ENCODE measurements around the gene ADAMTSL1.

Gene ADAMTSL1

GRCh38 chr9:18463991-18464390 lies 10.0 kb upstream of the ADAMTSL1 start:
- no peak for DNase-seq

- no peak for DNase-seq
Observed at GRCh38 chr9:18466101-18466500, 7.9 kb upstream of the ADAMTSL1 start.

GRCh38 chr9:18467696-18468095 lies 6.3 kb upstream of the ADAMTSL1 start:
- no peak for DNase-seq

DNA sequence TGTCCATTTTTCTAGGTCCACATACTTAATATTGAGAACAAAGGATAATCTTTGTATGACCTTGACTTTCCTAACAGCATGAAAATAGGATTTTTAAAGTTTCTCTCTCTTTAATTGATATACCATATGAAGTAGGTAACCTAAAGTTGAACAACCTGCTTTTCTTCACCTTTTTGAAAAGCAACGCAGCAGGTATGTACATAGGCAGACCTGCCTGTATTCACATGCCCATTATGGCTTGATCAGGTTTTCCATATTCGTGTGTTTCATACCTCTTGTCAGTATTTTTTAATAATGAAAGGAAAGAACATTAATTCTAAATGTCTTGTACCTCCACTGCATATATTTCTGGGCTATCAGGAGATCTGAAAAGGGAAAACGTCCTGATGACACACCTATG lies 1.5 kb upstream of the ADAMTSL1 start:
- no peak for DNase-seq

GRCh38 chr9:18472841-18473251 lies 1.1 kb upstream of the ADAMTSL1 start:
- DNase-seq = no peak

DNA sequence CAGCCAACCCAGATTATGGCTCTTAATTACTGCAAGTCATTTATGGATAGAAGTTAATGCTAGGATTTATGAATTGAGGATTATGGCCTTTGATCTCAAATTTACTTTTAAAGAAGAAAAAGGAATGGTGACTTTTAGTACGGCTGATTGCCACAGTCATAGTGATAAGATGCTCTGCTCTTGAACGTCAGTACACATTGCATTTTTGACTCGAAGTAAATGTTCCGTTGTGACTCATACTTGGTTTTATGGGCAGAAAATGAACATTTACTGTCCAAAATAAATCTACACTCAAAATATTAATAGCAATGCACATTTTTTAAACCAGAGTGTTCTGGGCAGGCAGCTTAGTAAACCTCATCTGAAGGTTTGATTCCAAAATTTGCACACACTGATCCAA lies 830 bp downstream of the ADAMTSL1 start:
- DNase-seq = no peak

- no peak for DNase-seq
Observed at GRCh38 chr9:18477121-18477660, 3.2 kb downstream of the ADAMTSL1 start.

DNA sequence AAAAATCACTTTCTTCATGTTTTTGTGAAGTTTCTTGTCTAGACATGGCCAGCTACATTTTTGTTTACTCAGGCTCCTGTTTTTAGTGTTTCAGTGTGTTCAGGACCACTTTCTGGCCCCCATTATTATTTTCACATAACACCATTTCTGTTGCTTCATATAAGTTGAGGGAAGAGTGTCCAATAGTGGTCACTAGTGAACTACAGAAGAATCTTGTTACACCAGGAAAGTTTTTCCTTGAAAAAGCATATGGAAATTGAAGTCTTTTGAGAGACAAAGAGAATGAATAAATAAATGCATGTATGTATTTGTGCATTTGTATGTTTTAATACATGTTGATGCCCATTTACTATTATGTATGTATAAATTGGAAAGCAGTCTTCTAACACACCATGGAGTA lies 3.8 kb downstream of the ADAMTSL1 start:
- DNase-seq = no peak

DNA sequence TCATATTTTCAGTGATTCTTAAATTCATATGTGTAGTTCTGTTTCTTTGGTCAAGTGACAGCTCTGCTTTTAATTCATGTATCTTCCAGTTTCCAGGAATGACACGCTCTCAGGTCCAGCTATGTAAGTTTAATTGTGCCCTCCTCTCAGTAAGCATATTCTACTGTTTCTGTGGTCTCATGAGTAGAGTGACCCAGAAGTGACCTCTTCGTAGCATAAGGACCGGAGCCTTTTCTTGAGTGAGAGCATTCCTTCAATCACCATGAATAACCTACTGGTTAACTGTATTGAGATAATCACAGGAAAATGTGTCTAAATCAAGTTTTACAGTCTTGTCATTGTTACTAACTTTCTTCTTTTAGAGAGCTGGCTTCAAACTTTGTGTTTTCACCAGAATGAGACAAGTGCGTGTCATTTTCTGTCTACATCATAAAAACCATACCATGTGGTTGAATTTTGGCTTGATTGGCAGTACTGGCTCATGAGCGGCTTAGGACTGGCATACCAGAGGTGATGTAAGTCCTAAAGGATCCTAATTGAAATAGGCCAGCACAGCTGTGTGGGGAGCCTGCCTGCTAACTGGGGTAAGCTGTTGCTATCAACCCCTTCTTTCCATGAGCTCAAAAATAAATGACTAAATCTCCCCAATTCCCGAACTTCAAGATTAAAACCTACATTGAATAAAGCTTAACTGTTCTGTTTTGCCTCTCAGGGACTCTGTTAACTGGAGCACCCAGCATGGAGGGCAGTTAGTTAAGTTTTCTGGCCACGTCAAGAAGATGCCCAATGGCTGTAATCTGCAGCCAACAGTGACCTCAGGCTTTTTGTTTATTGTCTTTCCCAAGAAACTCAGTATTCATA lies 4.8 kb downstream of the ADAMTSL1 start:
- no peak for DNase-seq

GRCh38 chr9:18479405-18479804 lies 5.5 kb downstream of the ADAMTSL1 start:
- no peak for DNase-seq

GRCh38 chr9:18480662-18481093 lies 6.7 kb downstream of the ADAMTSL1 start:
- no peak for DNase-seq

GRCh38 chr9:18482371-18482770 lies 8.4 kb downstream of the ADAMTSL1 start:
- DNase-seq = no peak

GRCh38 chr9:18485714-18486113 lies 11.8 kb downstream of the ADAMTSL1 start:
- no peak for DNase-seq

- DNase-seq = no peak
Observed at GRCh38 chr9:18487611-18488010, 13.7 kb downstream of the ADAMTSL1 start.

- DNase-seq = no peak
Observed at GRCh38 chr9:18488886-18489285, 14.9 kb downstream of the ADAMTSL1 start.

GRCh38 chr9:18489861-18490260 lies 15.9 kb downstream of the ADAMTSL1 start:
- no peak for DNase-seq

DNA sequence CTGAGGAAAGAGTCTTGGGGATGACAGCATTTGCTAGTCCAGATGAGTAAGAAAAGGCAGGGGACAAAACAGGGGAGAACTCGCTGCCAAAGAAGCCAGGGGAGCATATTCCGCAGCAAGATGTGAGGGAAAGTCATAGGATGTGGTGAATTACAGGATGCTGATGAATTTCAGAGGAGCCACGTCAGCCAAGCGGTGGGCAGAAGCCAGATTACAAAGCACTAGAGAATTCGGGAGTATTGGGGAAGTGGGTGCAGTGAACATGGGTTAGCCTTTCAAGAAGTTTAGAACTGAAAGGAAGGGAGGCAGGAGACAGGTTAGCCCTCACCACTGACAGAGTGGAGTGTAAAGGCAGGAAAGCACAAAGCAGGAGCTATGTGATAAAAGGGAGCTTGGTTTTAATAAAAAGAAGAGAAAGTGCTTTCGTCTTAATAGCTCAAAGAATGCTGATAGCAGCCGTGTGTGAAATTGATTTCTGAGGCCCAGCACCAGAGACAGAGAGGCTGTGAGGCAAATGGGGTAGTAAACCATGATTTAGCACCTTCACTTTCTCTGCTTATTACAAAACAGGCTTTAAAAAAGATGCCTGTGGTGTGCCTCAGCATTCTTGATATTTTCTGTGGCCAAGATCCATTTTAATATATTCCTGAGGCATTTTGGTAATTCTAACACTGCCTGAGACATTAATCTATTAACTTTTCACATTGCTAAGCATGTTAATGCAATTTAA lies 16.9 kb downstream of the ADAMTSL1 start:
- no peak for DNase-seq

DNA sequence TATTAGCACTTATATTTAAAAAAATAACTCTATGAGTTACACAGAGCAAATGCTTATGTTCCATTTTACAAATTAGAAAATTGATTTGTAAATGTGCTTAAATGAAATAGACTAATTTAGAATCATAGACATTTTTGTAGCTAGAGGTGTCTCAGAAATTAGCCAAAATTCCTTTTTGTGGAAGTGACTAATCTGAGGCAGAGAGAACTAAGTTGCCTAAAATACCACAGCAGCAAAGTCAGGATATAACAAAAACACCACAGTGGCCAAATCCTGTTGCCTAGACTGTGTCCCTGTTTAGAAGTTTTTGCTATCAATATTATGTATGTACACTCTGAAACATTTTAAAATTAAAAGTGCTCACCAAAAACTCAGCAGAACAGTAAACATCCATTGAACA lies 18.7 kb downstream of the ADAMTSL1 start:
- no peak for DNase-seq

DNA sequence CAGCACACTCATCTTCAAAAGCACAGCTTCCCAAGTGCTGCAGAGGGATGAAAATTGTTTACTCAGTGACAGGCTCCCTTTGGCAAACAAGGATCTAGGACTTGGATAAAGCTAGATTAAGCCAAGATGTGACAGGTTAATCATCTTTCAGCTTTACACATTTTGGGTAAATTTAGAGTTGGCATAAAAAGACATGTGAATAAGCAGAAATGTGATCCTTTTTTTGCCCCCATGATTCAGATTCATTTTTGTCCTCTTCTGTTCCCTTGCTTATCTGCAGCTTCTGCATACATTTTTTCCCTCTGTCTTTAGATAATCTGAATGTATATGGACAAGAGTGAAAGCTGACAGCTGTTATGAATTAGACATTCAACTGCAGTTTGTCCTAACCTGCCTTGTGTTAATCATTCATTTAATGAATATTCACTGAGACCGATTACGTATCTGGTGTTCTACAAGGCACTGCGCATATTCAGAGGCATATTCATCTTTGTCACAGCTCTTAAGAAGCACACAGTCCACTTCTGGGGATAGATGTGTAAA lies 19.6 kb downstream of the ADAMTSL1 start:
- DNase-seq = no peak

DNA sequence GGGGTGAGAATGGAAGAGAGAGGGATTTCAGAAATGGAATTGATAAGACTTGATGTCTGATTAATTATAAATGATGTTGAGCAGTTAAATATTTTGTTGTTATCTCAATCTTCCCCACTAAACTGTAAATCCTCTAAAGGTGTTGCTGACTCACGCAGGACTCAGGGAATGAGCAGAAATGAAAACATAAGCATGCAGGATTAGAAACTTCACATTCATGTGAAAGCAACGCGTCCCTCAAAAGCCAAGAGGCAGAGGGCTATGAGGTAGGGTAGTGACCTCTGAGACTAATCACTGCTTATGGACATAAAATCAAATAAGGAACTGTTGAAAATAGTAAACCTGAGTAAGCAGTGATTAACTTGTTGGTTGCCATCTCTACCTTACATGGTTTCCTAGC lies 21.1 kb downstream of the ADAMTSL1 start:
- DNase-seq = no peak

DNA sequence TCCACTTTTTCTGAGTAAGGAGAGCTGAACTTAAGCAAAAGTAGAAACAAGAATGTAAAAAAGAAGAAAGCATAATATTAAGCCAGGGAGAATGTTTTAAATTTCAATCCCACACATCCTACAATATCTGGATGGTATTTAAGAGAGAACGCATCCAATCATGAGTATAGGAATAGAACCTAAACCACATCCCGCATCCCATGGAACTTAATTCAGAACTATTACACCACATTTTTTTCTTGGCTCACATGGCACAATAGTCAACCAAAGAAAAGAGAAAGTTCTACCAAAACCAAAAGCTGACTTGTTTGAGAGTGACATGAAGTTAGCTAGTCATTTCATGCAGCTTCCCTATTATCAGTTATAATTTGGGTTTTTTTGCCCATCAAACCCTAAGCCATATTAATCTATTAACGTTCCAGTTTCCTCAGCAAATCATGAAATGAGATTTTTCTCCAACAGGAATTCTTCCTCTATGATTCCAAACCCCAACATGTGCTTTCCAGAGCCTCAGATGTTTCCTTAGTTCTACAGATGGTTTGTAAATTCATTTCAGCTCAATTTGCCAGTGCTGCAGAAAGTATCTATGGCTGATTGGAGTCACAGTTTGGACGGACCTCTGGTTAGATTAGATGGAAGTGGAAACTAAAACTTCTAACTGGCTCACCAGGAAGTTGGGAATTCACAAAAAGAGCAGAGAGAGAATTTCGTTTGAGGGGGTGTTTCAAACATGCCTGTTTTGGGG lies 22.5 kb downstream of the ADAMTSL1 start:
- no peak for DNase-seq

DNA sequence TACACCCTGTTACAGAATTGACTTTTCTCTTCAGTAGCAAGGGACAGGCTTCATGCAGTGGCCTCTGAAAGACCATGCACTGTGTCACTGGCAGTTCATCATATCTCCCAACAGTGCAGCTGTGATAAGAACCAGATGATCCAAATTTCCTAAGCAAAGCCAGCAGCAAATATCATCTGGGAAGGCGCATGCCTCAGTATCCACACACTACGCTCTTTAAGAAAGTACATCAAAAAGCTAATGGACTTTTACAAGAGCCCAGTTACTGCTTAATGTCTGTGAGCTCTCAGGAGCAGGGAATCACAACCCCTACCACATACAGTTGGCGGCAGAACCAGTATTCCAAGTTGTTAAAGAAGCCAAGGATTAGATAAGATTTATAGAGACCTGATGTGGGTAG lies 25.1 kb downstream of the ADAMTSL1 start:
- DNase-seq = no peak

- no peak for DNase-seq
Observed at GRCh38 chr9:18499980-18500379, 26.0 kb downstream of the ADAMTSL1 start.

Data from cerebellar nuclear complex (tissue), 1 donor.